SK-N-SH treated with all-trans-retinoic acid at 6 μM for 48 hours (cell line): Measurements from ENCODE around the gene ESRP2.
A peak's percentile ranks its signal among the peaks of the same experiment; 100 is the strongest.

Experiments used
- ATAC-seq: fragments of 200-7000 bp; cut with Tn5 transposase; 3 replicates; pipeline ENCODE4 v1.9.1; 2020; ENCODE audit warnings: mild to moderate bottlenecking, moderate library complexity
- ARNTL ChIP-seq: fragments of 450-650 bp; formaldehyde crosslinking; IDR thresholded peaks from 2 replicates; pipeline ENCODE4 v1.5.0; 2020; ENCODE audit warnings: low read depth, mild to moderate bottlenecking, moderate library complexity, borderline replicate concordance
- BACH2 ChIP-seq: fragments of 250-450 bp; sonication (Bioruptor Pico); IDR thresholded peaks from 2 replicates; pipeline ENCODE4 v1.9.0; 2021; ENCODE audit warnings: mild to moderate bottlenecking, borderline replicate concordance
- CSDC2 ChIP-seq: fragments of 250-450 bp; sonication (Bioruptor Pico); IDR thresholded peaks from 2 replicates; pipeline ENCODE4 v1.5.0; 2020; ENCODE audit warnings: mild to moderate bottlenecking, moderate library complexity
- ESRRG ChIP-seq: fragments of 250-450 bp; sonication (Bioruptor Pico); IDR thresholded peaks from 2 replicates; pipeline ENCODE4 v1.6.1; 2021; ENCODE audit warnings: mild to moderate bottlenecking
- GLIS3 ChIP-seq: fragments of 250-450 bp; sonication (Bioruptor Pico); IDR thresholded peaks from 2 replicates; pipeline ENCODE4 v1.5.0; 2020; ENCODE audit warnings: mild to moderate bottlenecking, moderate library complexity
- OSR1 ChIP-seq: fragments of 250-450 bp; sonication (Bioruptor Pico); IDR thresholded peaks from 2 replicates; pipeline ENCODE4 v1.8.0; 2022; ENCODE audit warnings: moderate library complexity, mild to moderate bottlenecking, inconsistent platforms
- PPARA ChIP-seq: fragments of 250-450 bp; sonication (Bioruptor Pico); IDR thresholded peaks from 2 replicates; pipeline ENCODE4 v1.5.0; 2020; ENCODE audit warnings: mild to moderate bottlenecking, borderline replicate concordance
- RARB ChIP-seq: fragments of 250-450 bp; sonication (Bioruptor Pico); IDR thresholded peaks from 2 replicates; pipeline ENCODE4 v1.8.0; 2021; ENCODE audit warnings: mild to moderate bottlenecking, moderate library complexity
- SNAI2 ChIP-seq: fragments of 250-450 bp; sonication (Bioruptor Pico); IDR thresholded peaks from 2 replicates; pipeline ENCODE4 v1.5.0; 2020; ENCODE audit warnings: mild to moderate bottlenecking, moderate library complexity
- TCF4 ChIP-seq: fragments of 250-450 bp; sonication (Bioruptor Pico); IDR thresholded peaks from 2 replicates; pipeline ENCODE4 v1.8.0; 2021; ENCODE audit warnings: mild to moderate bottlenecking, moderate library complexity, borderline replicate concordance
- TOX ChIP-seq: fragments of 250-450 bp; sonication (Bioruptor Pico); IDR thresholded peaks from 2 replicates; pipeline ENCODE4 v1.8.0; 2021; ENCODE audit warnings: mild to moderate bottlenecking, moderate library complexity, borderline replicate concordance
- ZC3H10 ChIP-seq: fragments of 250-450 bp; sonication (Bioruptor Pico); IDR thresholded peaks from 2 replicates; pipeline ENCODE4 v1.5.1; 2021; ENCODE audit warnings: mild to moderate bottlenecking, moderate library complexity
- ZFP30 ChIP-seq: fragments of 450-650 bp; formaldehyde crosslinking; IDR thresholded peaks from 2 replicates; pipeline ENCODE4 v1.5.0; 2022; ENCODE audit warnings: mild to moderate bottlenecking, moderate library complexity
- ZNF565 ChIP-seq: fragments of 450-650 bp; formaldehyde crosslinking; conservative IDR thresholded peaks from 2 replicates; pipeline ENCODE4 v1.5.0; 2020; ENCODE audit warnings: low read depth, mild to moderate bottlenecking, moderate library complexity
- ZNF70 ChIP-seq: fragments of 450-650 bp; formaldehyde crosslinking; IDR thresholded peaks from 2 replicates; pipeline ENCODE4 v1.5.0; 2020; ENCODE audit warnings: mild to moderate bottlenecking, moderate library complexity
- ZNF8 ChIP-seq: fragments of 450-650 bp; formaldehyde crosslinking; IDR thresholded peaks from 2 replicates; pipeline ENCODE4 v1.5.0; 2020; ENCODE audit warnings: mild to moderate bottlenecking, moderate library complexity
- TF ChIP-seq, protein P1 (sequence below): fragments of 250-450 bp; sonication (Bioruptor Pico); IDR thresholded peaks from 2 replicates; pipeline ENCODE4 v1.8.0; 2021; ENCODE audit warnings: low read depth, mild to moderate bottlenecking, moderate library complexity, borderline replicate concordance
- TF ChIP-seq, protein P2 (sequence below): fragments of 250-450 bp; sonication (Bioruptor Pico); IDR thresholded peaks from 2 replicates; pipeline ENCODE4 v1.8.0; 2020; ENCODE audit warnings: mild to moderate bottlenecking, moderate library complexity, borderline replicate concordance
- TF ChIP-seq, protein P3 (sequence below): fragments of 250-450 bp; sonication (Bioruptor Pico); IDR thresholded peaks from 2 replicates; pipeline ENCODE4 v1.5.0; 2020; ENCODE audit warnings: mild to moderate bottlenecking, moderate library complexity
- TF ChIP-seq, protein P4 (sequence below): fragments of 250-450 bp; sonication (Bioruptor Pico); IDR thresholded peaks from 2 replicates; pipeline ENCODE4 v1.5.1; 2021; ENCODE audit warnings: mild to moderate bottlenecking, moderate library complexity
- TF ChIP-seq, protein P5 (sequence below): fragments of 250-450 bp; sonication (Bioruptor Pico); IDR thresholded peaks from 2 replicates; pipeline ENCODE4 v1.5.1; 2020; ENCODE audit warnings: low read depth, mild to moderate bottlenecking, moderate library complexity

ESRP2 gene

DNA sequence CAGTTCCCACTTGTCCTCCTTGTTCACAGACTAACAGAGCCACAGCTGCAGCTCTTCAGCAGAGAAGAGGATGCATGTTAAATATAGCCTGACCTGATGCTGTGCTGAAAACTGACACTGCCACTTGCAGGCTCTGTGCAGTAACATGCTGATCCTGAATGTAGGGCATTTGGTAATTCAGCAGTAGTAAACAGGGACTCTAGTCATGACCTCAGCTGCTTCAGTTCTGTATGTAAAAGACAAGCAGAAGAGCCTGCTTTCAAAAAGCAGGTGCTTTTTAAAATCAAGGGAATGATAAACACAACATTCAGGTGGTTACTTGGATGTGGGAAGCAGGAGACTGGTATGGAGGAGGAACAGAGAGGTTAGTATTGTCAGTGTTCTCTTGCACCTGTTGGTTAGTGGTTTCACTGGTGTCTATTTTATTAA lies 33.8 kb downstream of the ESRP2 start (continued):
- TF ChIP-seq, protein P1, sequence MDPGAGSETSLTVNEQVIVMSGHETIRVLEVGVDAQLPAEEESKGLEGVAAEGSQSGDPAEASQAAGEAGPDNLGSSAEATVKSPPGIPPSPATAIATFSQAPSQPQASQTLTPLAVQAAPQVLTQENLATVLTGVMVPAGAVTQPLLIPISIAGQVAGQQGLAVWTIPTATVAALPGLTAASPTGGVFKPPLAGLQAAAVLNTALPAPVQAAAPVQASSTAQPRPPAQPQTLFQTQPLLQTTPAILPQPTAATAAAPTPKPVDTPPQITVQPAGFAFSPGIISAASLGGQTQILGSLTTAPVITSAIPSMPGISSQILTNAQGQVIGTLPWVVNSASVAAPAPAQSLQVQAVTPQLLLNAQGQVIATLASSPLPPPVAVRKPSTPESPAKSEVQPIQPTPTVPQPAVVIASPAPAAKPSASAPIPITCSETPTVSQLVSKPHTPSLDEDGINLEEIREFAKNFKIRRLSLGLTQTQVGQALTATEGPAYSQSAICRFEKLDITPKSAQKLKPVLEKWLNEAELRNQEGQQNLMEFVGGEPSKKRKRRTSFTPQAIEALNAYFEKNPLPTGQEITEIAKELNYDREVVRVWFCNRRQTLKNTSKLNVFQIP (CRISPR knock-in tag), result no peak
- TF ChIP-seq SNAI2 (CRISPR knock-in tag), result no peak
- no peak for TF ChIP-seq CSDC2
- TF ChIP-seq TOX, result no peak
- TF ChIP-seq ZFP30 (CRISPR knock-in tag), result no peak
- no peak for TF ChIP-seq ZNF8 (CRISPR knock-in tag)
- TF ChIP-seq, protein P2, sequence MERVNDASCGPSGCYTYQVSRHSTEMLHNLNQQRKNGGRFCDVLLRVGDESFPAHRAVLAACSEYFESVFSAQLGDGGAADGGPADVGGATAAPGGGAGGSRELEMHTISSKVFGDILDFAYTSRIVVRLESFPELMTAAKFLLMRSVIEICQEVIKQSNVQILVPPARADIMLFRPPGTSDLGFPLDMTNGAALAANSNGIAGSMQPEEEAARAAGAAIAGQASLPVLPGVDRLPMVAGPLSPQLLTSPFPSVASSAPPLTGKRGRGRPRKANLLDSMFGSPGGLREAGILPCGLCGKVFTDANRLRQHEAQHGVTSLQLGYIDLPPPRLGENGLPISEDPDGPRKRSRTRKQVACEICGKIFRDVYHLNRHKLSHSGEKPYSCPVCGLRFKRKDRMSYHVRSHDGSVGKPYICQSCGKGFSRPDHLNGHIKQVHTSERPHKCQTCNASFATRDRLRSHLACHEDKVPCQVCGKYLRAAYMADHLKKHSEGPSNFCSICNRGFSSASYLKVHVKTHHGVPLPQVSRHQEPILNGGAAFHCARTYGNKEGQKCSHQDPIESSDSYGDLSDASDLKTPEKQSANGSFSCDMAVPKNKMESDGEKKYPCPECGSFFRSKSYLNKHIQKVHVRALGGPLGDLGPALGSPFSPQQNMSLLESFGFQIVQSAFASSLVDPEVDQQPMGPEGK, result no peak

DNA sequence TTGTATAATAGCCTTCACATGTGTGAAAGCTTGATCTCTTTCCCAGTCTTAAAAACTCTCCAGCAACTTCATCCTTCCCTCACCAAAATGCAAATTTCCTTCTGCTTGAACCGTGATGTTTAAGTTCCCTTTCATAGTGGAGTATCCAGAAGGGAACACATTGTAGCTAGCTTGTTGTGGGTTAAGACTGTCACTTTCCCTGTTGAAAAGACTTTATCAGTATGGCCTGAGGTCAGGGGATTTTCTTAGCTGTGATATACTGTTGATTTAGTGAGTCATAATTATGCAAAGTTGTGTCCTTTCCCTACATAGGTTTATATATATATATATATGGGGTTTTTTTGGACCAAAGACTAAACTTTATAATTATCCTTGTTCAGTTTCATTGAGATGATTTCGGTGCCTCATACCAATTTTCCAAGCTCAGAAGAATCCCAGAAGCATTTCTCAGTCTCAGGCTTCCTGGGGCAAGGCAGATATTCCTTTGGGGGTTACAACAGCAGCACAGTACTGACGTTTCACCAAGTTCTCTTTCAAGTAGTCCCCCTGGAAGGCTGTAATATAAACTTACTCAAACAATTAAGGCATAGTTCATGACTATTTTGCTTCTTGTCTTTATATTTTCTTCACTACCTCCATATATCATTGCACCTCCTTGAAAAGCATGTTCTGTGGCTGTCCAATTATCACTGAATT lies 35.7 kb downstream of the ESRP2 start:
- no peak for TF ChIP-seq ZFP30 (CRISPR knock-in tag)
- TF ChIP-seq, protein P3, sequence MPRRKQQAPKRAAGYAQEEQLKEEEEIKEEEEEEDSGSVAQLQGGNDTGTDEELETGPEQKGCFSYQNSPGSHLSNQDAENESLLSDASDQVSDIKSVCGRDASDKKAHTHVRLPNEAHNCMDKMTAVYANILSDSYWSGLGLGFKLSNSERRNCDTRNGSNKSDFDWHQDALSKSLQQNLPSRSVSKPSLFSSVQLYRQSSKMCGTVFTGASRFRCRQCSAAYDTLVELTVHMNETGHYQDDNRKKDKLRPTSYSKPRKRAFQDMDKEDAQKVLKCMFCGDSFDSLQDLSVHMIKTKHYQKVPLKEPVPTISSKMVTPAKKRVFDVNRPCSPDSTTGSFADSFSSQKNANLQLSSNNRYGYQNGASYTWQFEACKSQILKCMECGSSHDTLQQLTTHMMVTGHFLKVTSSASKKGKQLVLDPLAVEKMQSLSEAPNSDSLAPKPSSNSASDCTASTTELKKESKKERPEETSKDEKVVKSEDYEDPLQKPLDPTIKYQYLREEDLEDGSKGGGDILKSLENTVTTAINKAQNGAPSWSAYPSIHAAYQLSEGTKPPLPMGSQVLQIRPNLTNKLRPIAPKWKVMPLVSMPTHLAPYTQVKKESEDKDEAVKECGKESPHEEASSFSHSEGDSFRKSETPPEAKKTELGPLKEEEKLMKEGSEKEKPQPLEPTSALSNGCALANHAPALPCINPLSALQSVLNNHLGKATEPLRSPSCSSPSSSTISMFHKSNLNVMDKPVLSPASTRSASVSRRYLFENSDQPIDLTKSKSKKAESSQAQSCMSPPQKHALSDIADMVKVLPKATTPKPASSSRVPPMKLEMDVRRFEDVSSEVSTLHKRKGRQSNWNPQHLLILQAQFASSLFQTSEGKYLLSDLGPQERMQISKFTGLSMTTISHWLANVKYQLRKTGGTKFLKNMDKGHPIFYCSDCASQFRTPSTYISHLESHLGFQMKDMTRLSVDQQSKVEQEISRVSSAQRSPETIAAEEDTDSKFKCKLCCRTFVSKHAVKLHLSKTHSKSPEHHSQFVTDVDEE (CRISPR knock-in tag), result no peak
- TF ChIP-seq GLIS3 (CRISPR knock-in tag), result no peak
- no peak for TF ChIP-seq PPARA (CRISPR knock-in tag)
- TF ChIP-seq ZC3H10, result no peak
- TF ChIP-seq TCF4 (CRISPR knock-in tag), result no peak
- no peak for TF ChIP-seq ZNF565 (CRISPR knock-in tag)
- TF ChIP-seq, protein P2, result no peak
- TF ChIP-seq, protein P4, sequence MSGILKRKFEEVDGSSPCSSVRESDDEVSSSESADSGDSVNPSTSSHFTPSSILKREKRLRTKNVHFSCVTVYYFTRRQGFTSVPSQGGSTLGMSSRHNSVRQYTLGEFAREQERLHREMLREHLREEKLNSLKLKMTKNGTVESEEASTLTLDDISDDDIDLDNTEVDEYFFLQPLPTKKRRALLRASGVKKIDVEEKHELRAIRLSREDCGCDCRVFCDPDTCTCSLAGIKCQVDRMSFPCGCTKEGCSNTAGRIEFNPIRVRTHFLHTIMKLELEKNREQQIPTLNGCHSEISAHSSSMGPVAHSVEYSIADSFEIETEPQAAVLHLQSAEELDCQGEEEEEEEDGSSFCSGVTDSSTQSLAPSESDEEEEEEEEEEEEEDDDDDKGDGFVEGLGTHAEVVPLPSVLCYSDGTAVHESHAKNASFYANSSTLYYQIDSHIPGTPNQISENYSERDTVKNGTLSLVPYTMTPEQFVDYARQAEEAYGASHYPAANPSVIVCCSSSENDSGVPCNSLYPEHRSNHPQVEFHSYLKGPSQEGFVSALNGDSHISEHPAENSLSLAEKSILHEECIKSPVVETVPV, result no peak
- TF ChIP-seq OSR1, result no peak
- TF ChIP-seq, protein P5, sequence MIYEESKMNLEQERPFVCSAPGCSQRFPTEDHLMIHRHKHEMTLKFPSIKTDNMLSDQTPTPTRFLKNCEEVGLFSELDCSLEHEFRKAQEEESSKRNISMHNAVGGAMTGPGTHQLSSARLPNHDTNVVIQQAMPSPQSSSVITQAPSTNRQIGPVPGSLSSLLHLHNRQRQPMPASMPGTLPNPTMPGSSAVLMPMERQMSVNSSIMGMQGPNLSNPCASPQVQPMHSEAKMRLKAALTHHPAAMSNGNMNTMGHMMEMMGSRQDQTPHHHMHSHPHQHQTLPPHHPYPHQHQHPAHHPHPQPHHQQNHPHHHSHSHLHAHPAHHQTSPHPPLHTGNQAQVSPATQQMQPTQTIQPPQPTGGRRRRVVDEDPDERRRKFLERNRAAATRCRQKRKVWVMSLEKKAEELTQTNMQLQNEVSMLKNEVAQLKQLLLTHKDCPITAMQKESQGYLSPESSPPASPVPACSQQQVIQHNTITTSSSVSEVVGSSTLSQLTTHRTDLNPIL (CRISPR knock-in tag), result no peak
- no peak for TF ChIP-seq SNAI2 (CRISPR knock-in tag)
- no peak for TF ChIP-seq ESRRG
- TF ChIP-seq ZNF70 (CRISPR knock-in tag), result no peak
- TF ChIP-seq CSDC2, result no peak
- no peak for TF ChIP-seq ARNTL (CRISPR knock-in tag)
- TF ChIP-seq RARB, result no peak
- TF ChIP-seq BACH2 (CRISPR knock-in tag), result no peak
- TF ChIP-seq, all 23 proteins: peak for 0
- ATAC-seq, result peak; percentile 61
